Astrocyte (in vitro differentiated cells and primary cell): Measurements from ENCODE around the gene SFXN3. TPM values are rescaled to one million over a fixed set of nuclear protein-coding genes. Genes with fewer than 3 reads are reported as not detected.

Experiments
- DNase-seq: peaks from one replicate; pipeline ENCODE4 v3.0.0-alpha.2; 2010; ENCODE audit warnings: low read depth
- FAIRE-seq: peaks from 2 replicates; lab custom pipeline; 2011; peaks lifted over from hg19 to GRCh38; lab: Jason Lieb, UNC
- H2AFZ ChIP-seq: 2 replicates; pipeline ENCODE4 v1.6.0; 2012; ENCODE audit warnings: low read depth, low read length, inconsistent platforms
- H3K27ac ChIP-seq: 2 replicates; pipeline ENCODE4 v1.5.1; 2011; ENCODE audit warnings: low read depth, low read length, inconsistent platforms
- H3K27me3 ChIP-seq: 2 replicates; pipeline ENCODE4 v1.6.0; 2011; ENCODE audit warnings: low read length, inconsistent platforms; ENCODE audit not compliant: insufficient read depth
- H3K36me3 ChIP-seq: 2 replicates; pipeline ENCODE4 v1.5.1; 2011; ENCODE audit warnings: low read length, inconsistent platforms; ENCODE audit not compliant: insufficient read depth
- H3K4me1 ChIP-seq: 2 replicates; pipeline ENCODE4 v1.5.1; 2011; ENCODE audit warnings: low read length, inconsistent platforms; ENCODE audit not compliant: insufficient read depth
- H3K4me2 ChIP-seq: 2 replicates; pipeline ENCODE4 v1.6.0; 2012; ENCODE audit warnings: low read length, inconsistent platforms
- H3K4me3 ChIP-seq: 2 replicates; pipeline ENCODE4 v1.5.1; 2011; ENCODE audit warnings: low read depth, mild to moderate bottlenecking, low read length, inconsistent platforms; ENCODE audit not compliant: insufficient read depth
- H3K79me2 ChIP-seq: 2 replicates; pipeline ENCODE4 v1.6.0; 2012; ENCODE audit warnings: mild to moderate bottlenecking, low read length, inconsistent platforms; ENCODE audit not compliant: insufficient read depth
- H3K9ac ChIP-seq: 2 replicates; pipeline ENCODE4 v1.6.0; 2012; ENCODE audit warnings: mild to moderate bottlenecking, low read length, inconsistent platforms
- H3K9me3 ChIP-seq: 2 replicates; pipeline ENCODE4 v1.5.1; 2012; ENCODE audit warnings: low read depth, mild to moderate bottlenecking, low read length, inconsistent platforms; ENCODE audit not compliant: insufficient read depth
- H4K20me1 ChIP-seq: 2 replicates; pipeline ENCODE4 v1.6.0; 2012; ENCODE audit warnings: low read length, inconsistent platforms; ENCODE audit not compliant: insufficient read depth
- H3K27ac Mint-ChIP-seq: one replicate; pipeline ENCODE4 v1.8.0; 2021; ENCODE audit warnings: mild to moderate bottlenecking, mixed read lengths; ENCODE audit not compliant: unreplicated experiment
- H3K27me3 Mint-ChIP-seq: one replicate; pipeline ENCODE4 v1.8.0; 2021; ENCODE audit warnings: low read depth, mixed read lengths; ENCODE audit not compliant: unreplicated experiment
- H3K36me3 Mint-ChIP-seq: one replicate; pipeline ENCODE4 v1.8.0; 2021; ENCODE audit warnings: low read depth, mixed read lengths; ENCODE audit not compliant: unreplicated experiment
- H3K4me1 Mint-ChIP-seq: one replicate; pipeline ENCODE4 v1.8.0; 2021; ENCODE audit warnings: low read depth, mixed read lengths; ENCODE audit not compliant: unreplicated experiment
- H3K4me3 Mint-ChIP-seq: one replicate; pipeline ENCODE4 v1.8.0; 2021; ENCODE audit warnings: mild to moderate bottlenecking, moderate library complexity, mixed read lengths; ENCODE audit not compliant: unreplicated experiment
- H3K9me3 Mint-ChIP-seq: one replicate; pipeline ENCODE4 v1.8.0; 2021; ENCODE audit warnings: mild to moderate bottlenecking, mixed read lengths; ENCODE audit not compliant: unreplicated experiment
- EZH2 ChIP-seq: IDR thresholded peaks from 2 replicates; pipeline ENCODE4 v1.6.1; 2012; ENCODE audit warnings: mild to moderate bottlenecking, low read length, inconsistent platforms; ENCODE audit not compliant: insufficient read depth
- total RNA-seq: library from RNA; stranded (reverse); gene quantifications from 2 replicates; pipeline ENCODE4 v1.2.1, GENCODE V29; 2021
- TF ChIP-seq, protein P1 (sequence below): IDR thresholded peaks from 2 replicates; pipeline ENCODE4 v1.5.1; 2011; ENCODE audit warnings: low read depth, mild to moderate bottlenecking, inconsistent platforms, low read length, moderate library complexity; ENCODE audit not compliant: insufficient read depth

The SFXN3 gene
- total RNA-seq, 1 donor from 2014 or later = 68.3 TPM

DNA sequence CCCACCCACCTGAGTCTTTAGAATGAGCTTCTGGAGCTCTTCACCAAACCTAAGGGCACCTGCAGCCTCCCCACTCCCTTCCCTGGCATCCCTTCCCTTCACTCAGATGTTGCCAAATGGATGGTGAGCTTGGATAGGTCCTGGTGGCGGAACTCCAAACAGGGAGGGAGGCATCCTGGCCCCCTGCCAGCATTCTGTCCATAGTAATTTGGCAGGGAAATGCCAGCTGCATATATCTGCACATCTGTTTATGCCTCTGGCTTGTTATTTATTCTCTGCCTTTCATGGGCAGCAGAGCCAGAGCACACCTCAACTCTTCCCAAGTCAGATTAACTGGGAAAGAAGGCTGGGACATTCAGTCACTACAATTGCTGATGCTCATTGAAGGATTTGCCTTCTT is 48.8 kb downstream of the SFXN3 start:
- Histone ChIP-seq H3K36me3 (no peaks in the 10 kb centered on the region), H3K79me2 (no peaks in the 10 kb centered on the region), H2AFZ (no peak overlapping the region), H3K4me1 (no peaks in the 10 kb centered on the region), H4K20me1 (no peaks in the 10 kb centered on the region), H3K4me3 (no peak overlapping the region), H3K27ac (no peak overlapping the region), H3K27me3 (peaks cover 45% of the 10 kb centered on the region), H3K4me2 (no peak overlapping the region), H3K9ac (no peak overlapping the region), H3K9me3 (no peaks in the 10 kb centered on the region)
- no peaks in the 10 kb centered on the region for H3K9me3 Mint-ChIP-seq
- H3K36me3 Mint-ChIP-seq = no peaks in the 10 kb centered on the region
- H3K4me3 Mint-ChIP-seq = no peak overlapping the region
- H3K27ac Mint-ChIP-seq = no peak overlapping the region
- FAIRE-seq (no peak), DNase-seq (no peak)
- H3K4me1 Mint-ChIP-seq = peaks cover 5% of the 10 kb centered on the region
- H3K27me3 Mint-ChIP-seq = peaks cover 73% of the 10 kb centered on the region
- TF ChIP-seq EZH2 = no peak
- TF ChIP-seq, protein P1, sequence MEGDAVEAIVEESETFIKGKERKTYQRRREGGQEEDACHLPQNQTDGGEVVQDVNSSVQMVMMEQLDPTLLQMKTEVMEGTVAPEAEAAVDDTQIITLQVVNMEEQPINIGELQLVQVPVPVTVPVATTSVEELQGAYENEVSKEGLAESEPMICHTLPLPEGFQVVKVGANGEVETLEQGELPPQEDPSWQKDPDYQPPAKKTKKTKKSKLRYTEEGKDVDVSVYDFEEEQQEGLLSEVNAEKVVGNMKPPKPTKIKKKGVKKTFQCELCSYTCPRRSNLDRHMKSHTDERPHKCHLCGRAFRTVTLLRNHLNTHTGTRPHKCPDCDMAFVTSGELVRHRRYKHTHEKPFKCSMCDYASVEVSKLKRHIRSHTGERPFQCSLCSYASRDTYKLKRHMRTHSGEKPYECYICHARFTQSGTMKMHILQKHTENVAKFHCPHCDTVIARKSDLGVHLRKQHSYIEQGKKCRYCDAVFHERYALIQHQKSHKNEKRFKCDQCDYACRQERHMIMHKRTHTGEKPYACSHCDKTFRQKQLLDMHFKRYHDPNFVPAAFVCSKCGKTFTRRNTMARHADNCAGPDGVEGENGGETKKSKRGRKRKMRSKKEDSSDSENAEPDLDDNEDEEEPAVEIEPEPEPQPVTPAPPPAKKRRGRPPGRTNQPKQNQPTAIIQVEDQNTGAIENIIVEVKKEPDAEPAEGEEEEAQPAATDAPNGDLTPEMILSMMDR = no peak

DNA sequence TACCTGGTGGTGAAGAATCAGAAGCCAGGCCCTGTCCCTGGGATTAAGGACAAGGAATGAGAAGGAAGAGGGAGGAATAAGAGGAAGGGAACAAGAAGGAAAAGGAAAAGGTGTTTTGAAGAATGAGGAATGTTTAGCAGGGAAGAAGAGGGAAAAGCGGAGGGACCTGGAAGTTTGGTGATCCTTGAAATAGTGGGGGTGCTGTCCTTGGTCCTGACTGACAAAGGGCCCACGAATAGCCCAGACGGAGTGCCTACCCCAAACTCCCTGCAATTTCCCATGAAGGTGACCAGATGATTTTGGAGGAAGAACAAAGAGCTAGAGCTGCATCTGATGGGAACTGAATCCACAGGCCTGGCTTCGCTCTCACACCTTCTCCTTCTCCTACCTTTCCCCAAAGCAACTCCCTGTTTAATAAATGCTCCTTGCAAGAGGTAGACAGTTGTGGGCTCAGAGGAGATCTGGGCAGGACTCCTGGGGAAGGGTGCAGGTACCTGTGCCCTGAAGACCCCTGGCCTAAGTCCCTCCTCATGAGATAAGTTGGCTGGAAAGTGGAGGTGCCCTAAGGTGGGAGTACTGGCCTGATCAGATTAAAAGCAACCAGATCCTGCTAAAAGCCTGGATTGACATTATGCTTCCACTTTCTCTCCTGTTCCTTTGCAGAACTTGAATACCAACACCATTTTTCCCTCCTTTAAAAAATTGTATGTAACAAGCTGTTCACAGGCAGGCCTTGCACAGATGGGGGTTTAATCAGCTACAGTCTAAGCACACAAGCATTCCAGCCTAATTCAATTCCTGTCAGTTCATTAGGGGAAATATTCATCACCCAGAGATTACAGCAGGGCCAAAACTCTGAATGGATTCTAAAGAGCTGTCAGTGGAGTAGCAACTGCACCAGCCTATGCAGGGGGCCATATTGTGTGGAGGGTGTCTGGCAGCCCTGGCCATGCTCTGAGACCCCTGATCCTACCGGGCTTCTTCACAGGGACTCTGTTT is 50.2 kb downstream of the SFXN3 start:
- Histone ChIP-seq H2AFZ (no peak overlapping the region), H3K36me3 (no peaks in the 10 kb centered on the region), H3K79me2 (no peaks in the 10 kb centered on the region), H3K9ac (no peak overlapping the region), H3K9me3 (no peaks in the 10 kb centered on the region), H3K27ac (no peak overlapping the region), H3K4me3 (no peak overlapping the region), H3K4me1 (no peaks in the 10 kb centered on the region), H3K4me2 (no peak overlapping the region), H3K27me3 (peaks cover 35% of the 10 kb centered on the region), H4K20me1 (no peaks in the 10 kb centered on the region)
- H3K36me3 Mint-ChIP-seq = no peaks in the 10 kb centered on the region
- peak; percentile 13 for FAIRE-seq
- peaks cover 5% of the 10 kb centered on the region for H3K4me1 Mint-ChIP-seq
- no peak for DNase-seq
- H3K27ac Mint-ChIP-seq = no peak overlapping the region
- no peak for TF ChIP-seq EZH2
- TF ChIP-seq, protein P1 = no peak
- H3K4me3 Mint-ChIP-seq = no peak overlapping the region
- H3K9me3 Mint-ChIP-seq = no peaks in the 10 kb centered on the region
- peaks cover 74% of the 10 kb centered on the region for H3K27me3 Mint-ChIP-seq

DNA sequence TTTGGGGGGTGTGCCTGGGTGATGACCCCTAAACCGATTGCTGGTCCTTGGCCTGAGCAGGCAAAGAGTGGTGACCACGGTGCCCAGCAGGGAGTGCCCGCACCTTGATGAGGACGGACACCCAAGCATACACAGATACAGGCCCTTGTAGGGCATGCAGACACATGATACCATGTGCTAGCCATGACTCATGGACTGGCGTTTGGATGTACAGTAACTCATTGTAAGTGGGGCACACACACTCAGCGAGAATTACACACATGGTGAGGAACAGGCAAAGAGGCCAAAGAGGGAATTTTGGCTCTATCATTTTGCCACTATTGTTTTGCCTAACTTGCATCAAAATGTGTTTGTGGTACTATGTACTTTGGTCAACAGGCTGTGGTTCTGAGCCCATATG is 54.8 kb downstream of the SFXN3 start:
- FAIRE-seq = no peak
- Histone ChIP-seq H4K20me1 (no peaks in the 10 kb centered on the region), H3K4me1 (no peaks in the 10 kb centered on the region), H3K79me2 (no peaks in the 10 kb centered on the region), H3K4me3 (no peak overlapping the region), H3K27me3 (peaks cover 41% of the 10 kb centered on the region), H2AFZ (no peak overlapping the region), H3K36me3 (no peaks in the 10 kb centered on the region), H3K9ac (no peak overlapping the region), H3K4me2 (no peak overlapping the region), H3K27ac (no peak overlapping the region), H3K9me3 (no peaks in the 10 kb centered on the region)
- Mint-ChIP-seq H3K4me3 (no peak overlapping the region), H3K36me3 (no peaks in the 10 kb centered on the region), H3K4me1 (no peaks in the 10 kb centered on the region), H3K27ac (no peak overlapping the region), H3K27me3 (peaks cover 80% of the 10 kb centered on the region), H3K9me3 (no peaks in the 10 kb centered on the region)
- DNase-seq = no peak
- no peak for TF ChIP-seq EZH2
- TF ChIP-seq, protein P1 = no peak
